Measurements from ENCODE around the gene LITAFD. TPM values are rescaled to one million over a fixed set of nuclear protein-coding genes. Genes with fewer than 3 reads are reported as not detected.

Gene LITAFD
- total and polyA plus RNA-seq, 9 of the 15 experiments (the other 6 are each of a cell fraction or from before 2014, with no cell fraction given) = not detected

- TF ChIP-seq CHD7 (IDR thresholded peaks at IDR 0.05; ENCODE audit: low read depth, low read length) = no peak
- TF ChIP-seq ZNF311 (CRISPR knock-in tag; IDR thresholded peaks at IDR 0.05) = no peak
- peak; percentile 48; the same call in 1 of the 2 replicates for TF ChIP-seq MXI1 (IDR thresholded peaks at IDR 0.05; ENCODE audit: low read depth, low read length)
- TF ChIP-seq MITF (IDR thresholded peaks at IDR 0.05) = no peak
- TF ChIP-seq RAD21 (CRISPR knock-in tag; conservative IDR thresholded peaks at IDR 0.05 in 1 of 2, IDR thresholded peaks at IDR 0.05 in 1 of 2) = no peak
- TF ChIP-seq DDX20 (tag; IDR thresholded peaks at IDR 0.05; ENCODE audit: low read depth) = no peak
- TF ChIP-seq E2F1 (CRISPR knock-in tag; IDR thresholded peaks at IDR 0.05) = no peak
- no peak for TF ChIP-seq TBL1XR1 (IDR thresholded peaks at IDR 0.05; ENCODE audit: low read length in 2 of 2)
Observed at GRCh38 chr16:8866118-8866883, 15.8 kb upstream of the LITAFD start (continued).
